K562 (cell line): ENCODE results near the gene HHIPL2. TPM values are rescaled to one million over a fixed set of nuclear protein-coding genes. Genes with fewer than 3 reads are reported as not detected.
A peak's percentile ranks its signal among the peaks of the same experiment; 100 is the strongest.

Source experiments
- ATAC-seq: fragments of 200-7000 bp; cut with Tn5 transposase; 3 replicates; pipeline ENCODE4 v1.9.1; 2020; ENCODE audit warnings: moderate library complexity
- BruUV-seq: library from RNA; stranded (reverse); fragments of 400-500 nt; replicated peaks from 2 replicates; lab custom pipeline; 2021; lab: Mats Ljungman, UMichigan
- CTCF ChIA-PET: fragments of 300-600 bp; formaldehyde crosslinking; extraction: SDS; loops from one replicate; lab custom pipeline; 2021; ENCODE audit warnings: low intra/inter-chr PET ratio; lab: Yijun Ruan, JAX
- POLR2A ChIA-PET: fragments of 300-600, 350-650 bp; sonication (Branson Sonifier 250); formaldehyde crosslinking; extraction: SDS; loops from one replicate; lab custom pipeline; 2021; ENCODE audit warnings: antibody characterized with exemption, inconsistent platforms; lab: Yijun Ruan, JAX
- DNase-seq, 4 experiments: peaks; one replicate each; pipeline versions ENCODE4 v3.0.0 to v3.0.0-alpha.2; 2011 to 2018; ENCODE audit warnings: low spot score in 3 of 4, mixed read lengths in 3 of 4; ENCODE audit errors: extremely low read depth in 1 of 4
- FAIRE-seq: peaks from 2 replicates; lab custom pipeline; 2011; peaks lifted over from hg19 to GRCh38; lab: Jason Lieb, UNC
- H2AFZ ChIP-seq: 2 replicates; pipeline ENCODE4 v1.6.0; 2011; ENCODE audit warnings: low read depth, low read length, control low read depth, inconsistent platforms
- H3K27ac ChIP-seq: fragments of 200-600 bp; 3 replicates; pipeline ENCODE4 v1.8.0; 2011; ENCODE audit warnings: low read depth, mild to moderate bottlenecking, control low read depth, inconsistent platforms, low read length, moderate library complexity, mixed read lengths; ENCODE audit errors: extremely low read depth
- H3K27me3 ChIP-seq, 2 experiments: fragments of 300-600 bp in 1 of 2; 2 replicates in 1 of 2; 3 replicates in 1 of 2; pipeline versions ENCODE4 v1.6.0 to v1.8.0; 2011; ENCODE audit warnings: inconsistent platforms in 2 of 2, low read length in 2 of 2, mild to moderate bottlenecking in 1 of 2, mixed read lengths in 1 of 2, moderate library complexity in 1 of 2; ENCODE audit not compliant: control insufficient read depth in 2 of 2, insufficient read depth in 2 of 2
- H3K36me3 ChIP-seq: fragments of 300-600 bp; 3 replicates; pipeline ENCODE4 v1.8.0; 2011; ENCODE audit warnings: mild to moderate bottlenecking, low read length, inconsistent platforms; ENCODE audit not compliant: control insufficient read depth, insufficient read depth
- H3K4me1 ChIP-seq, 2 experiments: fragments of 200-600 bp in 1 of 2; replicated peaks in 1 of 2; 2 replicates in 1 of 2; 3 replicates in 1 of 2; pipeline versions ENCODE4 v1.5.1 to v1.8.0; 2011; ENCODE audit warnings: inconsistent platforms in 2 of 2, low read length in 2 of 2, mild to moderate bottlenecking in 1 of 2, mixed read lengths in 1 of 2, moderate library complexity in 1 of 2; ENCODE audit not compliant: control insufficient read depth in 2 of 2, insufficient read depth in 2 of 2
- H3K4me2 ChIP-seq: 2 replicates; pipeline ENCODE4 v1.6.1; 2011; ENCODE audit warnings: low read length, control low read depth, inconsistent platforms, mixed read lengths; ENCODE audit not compliant: insufficient read depth
- H3K4me3 ChIP-seq: fragments of 200-600 bp; sonication (generic), shearing (Covaris generic); 2 replicates; pipeline ENCODE4 v1.5.1; 2016; ENCODE audit warnings: control low read depth, inconsistent platforms
- H3K79me2 ChIP-seq: fragments of 200-600 bp; 3 replicates; pipeline ENCODE4 v1.8.0; 2011; ENCODE audit warnings: low read length, inconsistent platforms; ENCODE audit not compliant: control insufficient read depth, insufficient read depth
- H3K9ac ChIP-seq, 2 experiments: 2 replicates each; pipeline versions ENCODE4 v1.6.0 to v1.6.1; 2011; ENCODE audit warnings: low read depth in 2 of 2, low read length in 2 of 2, control low read depth in 1 of 2, inconsistent platforms in 1 of 2, mild to moderate bottlenecking in 1 of 2, mixed read lengths in 1 of 2; ENCODE audit not compliant: insufficient read depth in 1 of 2
- H3K9me1 ChIP-seq: one replicate; pipeline ENCODE4 v1.6.0; 2011; ENCODE audit warnings: inconsistent platforms, mild to moderate bottlenecking, low read length, moderate library complexity; ENCODE audit not compliant: control insufficient read depth, insufficient read depth
- H3K9me3 ChIP-seq: replicated peaks from 2 replicates; pipeline ENCODE4 v1.5.1; 2011; ENCODE audit warnings: low read depth, low read length, inconsistent platforms; ENCODE audit not compliant: control insufficient read depth, insufficient read depth
- H4K20me1 ChIP-seq: replicated peaks from 2 replicates; pipeline ENCODE4 v1.6.1; 2011; ENCODE audit warnings: low read length, inconsistent platforms, mixed read lengths; ENCODE audit not compliant: control insufficient read depth, insufficient read depth
- CHAMP1 ChIP-seq: fragments of 450-650 bp; IDR thresholded peaks from 2 replicates; pipeline ENCODE4 v1.6.1; 2016; ENCODE audit warnings: mild to moderate bottlenecking
- HDAC8 ChIP-seq: fragments of 450-650 bp; IDR thresholded peaks from 2 replicates; pipeline ENCODE4 v1.6.1; 2016; ENCODE audit warnings: mild to moderate bottlenecking, missing genetic modification characterization, moderate library complexity, missing compliant biosample characterization
- HSF4 ChIP-seq: fragments of 250-450 bp; sonication (Bioruptor Pico); IDR thresholded peaks from 2 replicates; pipeline ENCODE4 v2.1.2; 2022; ENCODE audit warnings: mild to moderate bottlenecking, moderate library complexity, borderline replicate concordance
- ZBTB40 ChIP-seq, 2 experiments: fragments of 450-650 bp in 1 of 2; sonication (generic) in 1 of 2; formaldehyde crosslinking in 1 of 2; IDR thresholded peaks; 2 replicates each; pipeline versions ENCODE4 v1.7.1 to v1.9.0; 2016 to 2022; ENCODE audit warnings: inconsistent platforms in 1 of 2, mild to moderate bottlenecking in 1 of 2, missing genetic modification reagents in 1 of 2
- ZNF408 ChIP-seq: fragments of 250-450 bp; sonication (Bioruptor Pico); IDR thresholded peaks from 2 replicates; pipeline ENCODE4 v1.4.0; 2020; ENCODE audit warnings: low read depth, mild to moderate bottlenecking, moderate library complexity
- WGBS: fragments of 100-300 bp; shearing (Covaris generic); methylation state at CpG from one replicate; pipeline ENCODE4 v1.1.6; 2016; ENCODE audit warnings: low coverage, mixed read lengths; ENCODE audit not compliant: insufficient coverage; ENCODE audit errors: missing lambda C conversion rate; 5-methylcytosine and 5-hydroxymethylcytosine counted together
- in situ Hi-C: fragments of 300-500 bp; cut with MboI; formaldehyde crosslinking; loops from 4 replicates; pipeline ENCODE4 v1.15.0; 2018; ENCODE audit warnings: inconsistent platforms, mixed read lengths
- intact Hi-C: fragments of 100-400 bp; cut with micrococcal nuclease; formaldehyde crosslinking; loops from 2 replicates; pipeline ENCODE4 v1.14.2; 2022
- polyA plus RNA-seq, 8 experiments: library from polyadenylated mRNA; depleted of rRNA in 4 of 8; stranded (reverse) in 5 of 8; unstranded in 3 of 8; fragments of >200 nt; fragmentation: Nextera tagmentation in 2 of 8; fragmentation: Illumina TruSeq in 1 of 8; extraction: Ambion mirVana in 2 of 8; extraction: Trizol in 1 of 8; gene quantifications; 2 replicates each; pipeline versions ENCODE4 v1.2.1 to v1.2.3, GENCODE V29; 2011 to 2014; ENCODE audit warnings: inconsistent platforms in 1 of 8, missing spikeins in 1 of 8
- total RNA-seq, 7 experiments: library from RNA; depleted of rRNA in 6 of 7; stranded (reverse); fragments of >200 nt in 6 of 7; fragmentation: Illumina TruSeq in 2 of 7; extraction: Trizol in 2 of 7; gene quantifications; 2 replicates each; pipeline versions ENCODE4 v1.2.1 to v1.2.3, GENCODE V29; 2011 to 2021; ENCODE audit warnings: low replicate concordance in 1 of 7

The HHIPL2 gene
- total and polyA plus RNA-seq, 9 of the 15 experiments (the other 6 are each of a cell fraction or from before 2014, with no cell fraction given), result 0.05 to 0.60 (median 0.20) TPM; not detected in 1

DNA sequence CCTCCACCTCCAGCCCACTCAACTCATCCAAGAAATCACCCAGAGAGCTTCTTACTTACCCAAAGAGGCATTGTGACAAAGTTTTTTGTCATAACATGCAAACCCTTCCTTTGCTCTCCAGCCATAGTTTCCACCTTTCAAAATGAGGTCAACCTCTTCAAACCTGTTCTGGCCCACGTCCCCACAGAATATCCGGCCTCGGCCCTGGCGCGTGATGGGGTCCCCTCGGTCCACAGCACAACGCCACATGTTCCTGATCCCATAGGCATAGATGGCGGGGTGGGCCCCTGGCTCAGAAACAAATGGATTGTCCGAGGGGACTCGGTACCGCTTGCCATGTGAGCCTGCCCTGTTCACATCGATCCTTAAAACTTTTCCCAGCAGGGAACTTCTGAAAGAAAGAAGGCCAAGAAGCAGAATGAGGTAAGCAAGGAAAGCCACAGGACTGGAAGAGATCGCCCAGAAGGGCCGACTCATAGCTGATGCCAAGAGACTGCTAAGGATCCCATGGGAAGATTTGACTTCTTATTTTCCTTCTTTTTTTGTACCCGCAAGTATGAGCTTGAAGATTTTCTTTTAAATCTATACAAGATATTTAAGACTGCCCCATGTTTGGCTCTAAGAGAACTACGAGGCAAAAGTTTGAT is 7.8 kb downstream of the HHIPL2 start:
- in situ Hi-C loops (no loop called here), intact Hi-C loops (loop anchor here (5.0 kb wide), 1 partner anchor 92 kb away; no protein-coding TSS in a partner anchor)
- Histone ChIP-seq H3K4me2 (no peak overlapping the region), H3K9me3 (no peaks in the 10 kb centered on the region), H3K4me1 (peaks cover 0 to 6% of the 10 kb centered on the region in 2 experiments; a peak in 4 of 5 replicates), H3K79me2 (no peaks in the 10 kb centered on the region), H3K9me1 (no peaks in the 10 kb centered on the region), H3K27ac (no peak overlapping the region), H3K4me3 (no peak overlapping the region), H4K20me1 (no peaks in the 10 kb centered on the region), H2AFZ (peak overlapping the region; percentile 36; the same call in 1 of the 2 replicates), H3K27me3 (peaks cover 0 to 14% of the 10 kb centered on the region in 2 experiments; a peak in 3 of 5 replicates), H3K36me3 (no peaks in the 10 kb centered on the region), H3K9ac (no peak overlapping the region; a peak in 1 of 4 replicates)
- ChIA-PET CTCF (no interaction called here), POLR2A (interaction anchor here (1.2 to 1.5 kb wide), 2 partner anchors 13 to 16 kb away, joined by 3 to 4 read pairs; no protein-coding TSS in a partner anchor)
- no peak for TF ChIP-seq HSF4 (CRISPR knock-in tag)
- TF ChIP-seq ZNF408, result no peak
- no peak for TF ChIP-seq CHAMP1
- no peak for TF ChIP-seq HDAC8
- TF ChIP-seq ZBTB40 (IDR thresholded peaks at IDR 0.05), result no peak
- TF ChIP-seq ZBTB40 (CRISPR knock-in tag; IDR thresholded peaks at IDR 0.05), result no peak
- no TSS peak for BruUV-seq
- DNase-seq (no peak), ATAC-seq (no peak), FAIRE-seq (no peak)
- WGBS, result 23% methylated on average over 16 of the region's 16 CpGs
